Keratinocyte (primary cell): ENCODE measurements around the gene ZBTB17.

ENCODE experiments used
- CTCF ChIP-seq, 3 experiments: IDR thresholded peaks in 1 of 3; conservative IDR thresholded peaks in 1 of 3; optimal IDR thresholded peaks in 1 of 3; 2 replicates in 2 of 3; 3 replicates in 1 of 3; pipeline versions ENCODE3 to v1.5.1; 2011; ENCODE audit warnings: low read length in 3 of 3, mild to moderate bottlenecking in 3 of 3, moderate library complexity in 2 of 3, control low read depth in 1 of 3, inconsistent platforms in 1 of 3; ENCODE audit not compliant: insufficient read depth in 2 of 3; ENCODE audit errors: extremely low read depth in 1 of 3
- EZH2 ChIP-seq: IDR thresholded peaks from one replicate; pipeline ENCODE4 v1.6.1; 2012; ENCODE audit warnings: inconsistent platforms, mild to moderate bottlenecking, low read length, moderate library complexity

- TF ChIP-seq CTCF (optimal IDR thresholded peaks at IDR 0.05 in 1 of 3, IDR thresholded peaks at IDR 0.05 in 1 of 3, conservative IDR thresholded peaks at IDR 0.05 in 1 of 3; ENCODE audit: extremely low read depth in 1 of 3, insufficient read depth in 2 of 3, low read length in 3 of 3) (no peak), EZH2 (no peak)
These were observed 41.8 kb upstream of the ZBTB17 start, which contains the start of gene HSPB7 for GRCh38 chr1:16017461-16018303.
